ENCODE results near the gene SGCG. TPM values are rescaled to one million over a fixed set of nuclear protein-coding genes. Genes with fewer than 3 reads are reported as not detected.

Gene SGCG
- total RNA-seq, 2 experiments from 2014 or later: not detected

DNA sequence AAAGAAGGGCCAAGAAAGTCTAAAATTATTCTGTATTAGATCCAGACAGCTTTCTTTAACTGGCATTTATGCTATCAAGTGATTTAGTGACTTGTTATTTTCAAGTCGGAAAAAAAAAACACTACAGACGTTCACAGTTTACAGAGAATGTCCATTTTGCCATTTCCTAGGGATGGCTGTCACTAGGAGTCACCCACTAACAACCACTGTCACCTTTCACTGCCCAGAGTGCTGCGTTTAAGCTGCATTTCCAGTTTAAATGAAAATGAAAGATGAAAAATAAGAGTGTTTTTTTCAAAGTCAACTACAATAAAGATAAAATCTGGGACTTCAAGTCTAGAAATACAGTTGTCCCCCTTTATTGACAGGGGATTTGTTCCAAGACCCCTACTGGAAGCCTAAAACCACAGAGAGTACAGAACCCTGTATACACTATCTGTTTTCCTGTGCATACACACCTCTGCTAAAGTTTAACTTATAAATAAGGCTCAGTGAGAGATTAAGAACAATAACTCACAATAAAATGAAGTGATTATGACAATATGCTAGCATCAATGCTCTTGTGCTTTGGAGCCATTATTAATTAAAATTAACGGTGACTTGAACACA, 140.3 kb downstream of the SGCG start:
- POLR2A ChIA-PET: interaction anchor here (0.7 kb wide), 1 partner anchor 933 kb away, joined by 4 read pairs; no protein-coding TSS in a partner anchor
- CTCF ChIA-PET: no interaction called here
- peak overlapping the region; percentile 50 for H3K4me3 ChIP-seq (ENCODE audit: low read length)
- ATAC-seq (ENCODE audit: poor library complexity) (no peak), DNase-seq (peak in 1 of 14 experiments; percentile 22)
- intact Hi-C loops (cut with DNase I, micrococcal nuclease): no loop called here
- Mint-ChIP-seq H3K4me1 (ENCODE audit: low read depth) (no peaks in the 10 kb centered on the region), H3K36me3 (ENCODE audit: low read depth) (no peaks in the 10 kb centered on the region), H3K9me3 (no peaks in the 10 kb centered on the region), H3K27me3 (peaks cover 24% of the 10 kb centered on the region), H3K27ac (no peak overlapping the region), H3K4me3 (peak overlapping the region; percentile 83)
- peak overlapping the region in 1 of 2 donors; percentile 9 for H3K27ac ChIP-seq (ENCODE audit: low read depth in 1 of 2, low read length in 2 of 2)
- H3K4me1 ChIP-seq (ENCODE audit: insufficient read depth, low read length): peaks cover 7% of the 10 kb centered on the region
- no peaks in the 10 kb centered on the region for H3K9me3 ChIP-seq (ENCODE audit: control insufficient read depth in 1 of 2, insufficient read depth in 1 of 2, low read length in 2 of 2)
- TF ChIP-seq, protein P1, sequence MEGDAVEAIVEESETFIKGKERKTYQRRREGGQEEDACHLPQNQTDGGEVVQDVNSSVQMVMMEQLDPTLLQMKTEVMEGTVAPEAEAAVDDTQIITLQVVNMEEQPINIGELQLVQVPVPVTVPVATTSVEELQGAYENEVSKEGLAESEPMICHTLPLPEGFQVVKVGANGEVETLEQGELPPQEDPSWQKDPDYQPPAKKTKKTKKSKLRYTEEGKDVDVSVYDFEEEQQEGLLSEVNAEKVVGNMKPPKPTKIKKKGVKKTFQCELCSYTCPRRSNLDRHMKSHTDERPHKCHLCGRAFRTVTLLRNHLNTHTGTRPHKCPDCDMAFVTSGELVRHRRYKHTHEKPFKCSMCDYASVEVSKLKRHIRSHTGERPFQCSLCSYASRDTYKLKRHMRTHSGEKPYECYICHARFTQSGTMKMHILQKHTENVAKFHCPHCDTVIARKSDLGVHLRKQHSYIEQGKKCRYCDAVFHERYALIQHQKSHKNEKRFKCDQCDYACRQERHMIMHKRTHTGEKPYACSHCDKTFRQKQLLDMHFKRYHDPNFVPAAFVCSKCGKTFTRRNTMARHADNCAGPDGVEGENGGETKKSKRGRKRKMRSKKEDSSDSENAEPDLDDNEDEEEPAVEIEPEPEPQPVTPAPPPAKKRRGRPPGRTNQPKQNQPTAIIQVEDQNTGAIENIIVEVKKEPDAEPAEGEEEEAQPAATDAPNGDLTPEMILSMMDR (IDR thresholded peaks at IDR 0.05): no peak
- H3K36me3 ChIP-seq (ENCODE audit: insufficient read depth, low read length): no peaks in the 10 kb centered on the region
- no peaks in the 10 kb centered on the region for H3K27me3 ChIP-seq (ENCODE audit: control insufficient read depth in 1 of 2, insufficient read depth in 2 of 2, low read length in 2 of 2)

DNA sequence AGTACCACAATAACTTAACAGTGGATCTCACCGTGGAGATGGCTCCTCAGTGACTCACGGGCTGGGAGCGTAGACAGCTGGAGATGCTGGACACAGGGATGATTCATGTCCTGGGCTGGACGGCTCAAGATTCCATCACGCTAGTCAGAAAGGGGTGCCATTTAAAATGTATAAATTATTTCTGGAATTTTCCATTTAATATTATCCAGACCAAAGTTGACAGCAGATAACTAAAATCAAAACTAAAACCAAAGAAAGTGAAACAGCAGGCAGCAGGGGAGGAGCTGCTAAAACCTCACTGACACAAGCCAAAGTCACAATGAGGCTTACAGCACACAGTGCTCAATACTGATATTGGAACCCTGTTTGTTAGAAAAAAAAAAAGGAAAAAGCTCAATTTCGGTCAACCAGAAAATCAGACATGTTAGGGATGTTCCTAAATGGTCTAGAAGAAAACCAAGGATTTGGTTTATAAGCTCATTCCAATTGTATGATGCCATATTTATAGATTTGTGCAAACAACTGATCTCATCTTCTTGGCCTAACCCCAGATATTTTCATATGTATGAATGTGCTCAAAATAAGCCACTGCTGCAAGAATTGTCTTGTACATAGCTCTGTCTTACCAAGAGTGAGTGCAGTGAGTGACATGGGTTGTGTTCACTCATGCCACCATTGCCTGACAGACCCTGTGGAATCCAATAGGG, 140.9 kb downstream of the SGCG start:
- Histone ChIP-seq H3K27ac (ENCODE audit: low read depth in 1 of 2, low read length in 2 of 2) (no peak overlapping the region), H3K4me3 (ENCODE audit: low read length) (peak overlapping the region; percentile 50), H3K36me3 (ENCODE audit: insufficient read depth, low read length) (no peaks in the 10 kb centered on the region), H3K27me3 (ENCODE audit: control insufficient read depth in 1 of 2, insufficient read depth in 2 of 2, low read length in 2 of 2) (no peaks in the 10 kb centered on the region), H3K4me1 (ENCODE audit: insufficient read depth, low read length) (peaks cover 7% of the 10 kb centered on the region), H3K9me3 (ENCODE audit: control insufficient read depth in 1 of 2, insufficient read depth in 1 of 2, low read length in 2 of 2) (peaks cover 0 to 3% of the 10 kb centered on the region in 2 experiments)
- intact Hi-C loops (cut with DNase I, micrococcal nuclease): no loop called here
- peak overlapping the region; percentile 83 for H3K4me3 Mint-ChIP-seq
- DNase-seq: peak in 3 of 14 experiments; percentile 13 to 49 (median 13)
- H3K27me3 Mint-ChIP-seq: peaks cover 19% of the 10 kb centered on the region
- ChIA-PET POLR2A (interaction anchor here (0.7 kb wide), 1 partner anchor 932 kb away, joined by 4 read pairs; no protein-coding TSS in a partner anchor), CTCF (no interaction called here)
- TF ChIP-seq, protein P1 (IDR thresholded peaks at IDR 0.05): no peak
- no peaks in the 10 kb centered on the region for H3K9me3 Mint-ChIP-seq
- H3K4me1 Mint-ChIP-seq (ENCODE audit: low read depth): no peaks in the 10 kb centered on the region
- H3K27ac Mint-ChIP-seq: no peak overlapping the region
- no peaks in the 10 kb centered on the region for H3K36me3 Mint-ChIP-seq (ENCODE audit: low read depth)
- ATAC-seq (ENCODE audit: poor library complexity): no peak

DNA sequence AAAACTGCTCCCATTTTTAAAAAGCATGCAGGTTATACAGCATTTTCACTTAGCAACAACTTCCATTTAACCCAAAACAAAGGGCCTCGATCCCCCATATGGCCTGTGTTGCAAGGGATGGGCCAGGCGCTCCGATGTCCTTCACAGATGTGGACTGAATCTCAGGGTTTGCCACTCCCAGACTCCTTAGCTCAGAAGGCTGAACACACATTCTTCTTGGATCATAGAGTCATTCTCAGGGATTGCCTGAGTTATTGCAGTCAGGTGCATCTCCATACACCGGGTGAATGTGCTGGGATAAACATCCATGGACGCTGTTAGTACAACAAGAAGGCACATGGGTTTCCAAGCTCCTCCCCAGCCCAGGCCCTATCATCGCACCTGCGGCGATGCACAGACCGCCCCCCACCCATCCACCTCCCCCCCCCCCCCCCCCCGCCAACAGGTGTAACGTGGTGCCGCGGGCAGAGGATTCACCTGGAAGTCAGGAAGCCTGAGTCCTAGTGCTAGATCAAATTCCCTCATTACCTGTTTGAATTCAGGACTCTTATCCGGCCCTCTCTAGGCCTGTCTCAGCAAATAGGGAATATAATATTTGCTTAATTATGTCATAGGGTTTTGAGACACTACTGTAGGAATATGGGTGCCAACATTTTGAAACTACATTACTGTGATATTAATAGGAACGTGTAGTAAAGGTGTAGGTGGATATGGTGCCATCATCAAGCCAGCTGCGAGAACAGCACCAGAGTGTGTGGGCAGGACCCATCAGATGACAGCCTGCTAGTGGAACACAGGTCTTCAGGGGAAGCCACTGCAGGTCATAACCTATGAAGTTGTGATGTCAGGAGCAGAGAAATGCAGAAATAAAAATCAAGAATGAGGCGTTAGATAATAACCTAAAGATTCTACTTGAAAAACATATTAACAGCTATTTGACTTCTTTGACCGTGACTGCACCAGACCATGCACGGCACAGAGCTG, 141.9 kb downstream of the SGCG start:
- ChIA-PET POLR2A (no interaction called here), CTCF (no interaction called here)
- ATAC-seq (ENCODE audit: poor library complexity) (no peak), DNase-seq (no peak)
- TF ChIP-seq, protein P1 (IDR thresholded peaks at IDR 0.05): no peak
- H3K4me3 ChIP-seq (ENCODE audit: low read length): no peak overlapping the region
- Mint-ChIP-seq H3K27me3 (peaks cover 15% of the 10 kb centered on the region), H3K27ac (no peak overlapping the region), H3K4me1 (ENCODE audit: low read depth) (no peaks in the 10 kb centered on the region), H3K9me3 (no peaks in the 10 kb centered on the region), H3K4me3 (no peak overlapping the region), H3K36me3 (ENCODE audit: low read depth) (no peaks in the 10 kb centered on the region)
- H3K4me1 ChIP-seq (ENCODE audit: insufficient read depth, low read length): peaks cover 7% of the 10 kb centered on the region
- no peaks in the 10 kb centered on the region for H3K36me3 ChIP-seq (ENCODE audit: insufficient read depth, low read length)
- H3K9me3 ChIP-seq (ENCODE audit: control insufficient read depth in 1 of 2, insufficient read depth in 1 of 2, low read length in 2 of 2): peaks cover 0 to 3% of the 10 kb centered on the region in 2 experiments
- intact Hi-C loops (cut with DNase I, micrococcal nuclease): no loop called here
- no peak overlapping the region for H3K27ac ChIP-seq (ENCODE audit: low read depth in 1 of 2, low read length in 2 of 2)
- no peaks in the 10 kb centered on the region for H3K27me3 ChIP-seq (ENCODE audit: control insufficient read depth in 1 of 2, insufficient read depth in 2 of 2, low read length in 2 of 2)
